SK-N-SH (cell line): ENCODE measurements around the gene C14orf180. TPM values are rescaled to one million over a fixed set of nuclear protein-coding genes. Genes with fewer than 3 reads are reported as not detected.

Experiments
- CTCF ChIA-PET: fragments of 300-600, 350-600 bp; formaldehyde crosslinking; extraction: SDS; loops from one replicate; lab custom pipeline; 2021; lab: Yijun Ruan, JAX
- POLR2A ChIA-PET: fragments of 350-600 bp; sonication (Branson Sonifier 250); formaldehyde crosslinking; extraction: SDS; loops from one replicate; lab custom pipeline; 2020; ENCODE audit warnings: antibody characterized with exemption, inconsistent platforms; lab: Yijun Ruan, JAX
- DNase-seq: peaks from one replicate; pipeline ENCODE4 v3.0.0; 2012
- H2AFZ ChIP-seq: fragments of 200-600 bp; sonication (generic); 2 replicates; pipeline ENCODE4 v1.8.1; 2016; ENCODE audit warnings: antibody characterized with exemption, mild to moderate bottlenecking, low read depth
- H3F3A ChIP-seq: fragments of 200-600 bp; sonication (generic); replicated peaks from 2 replicates; pipeline ENCODE3; 2016; ENCODE audit warnings: antibody characterized with exemption, mild to moderate bottlenecking; ENCODE audit not compliant: insufficient read depth
- H3K27ac ChIP-seq, 2 experiments: fragments of 200-500 bp in 1 of 2; fragments of 200-600 bp in 1 of 2; sonication (Bioruptor generic) in 1 of 2; sonication (generic), shearing (Covaris generic) in 1 of 2; 2 replicates each; pipeline versions ENCODE4 v1.5.1 to v1.6.1; 2014 to 2016; ENCODE audit warnings: low read depth in 2 of 2, inconsistent platforms in 1 of 2, low read length in 1 of 2, mild to moderate bottlenecking in 1 of 2, mixed read lengths in 1 of 2
- H3K27me3 ChIP-seq: fragments of 200-600 bp; sonication (generic), shearing (Covaris generic); 2 replicates; pipeline ENCODE4 v1.6.1; 2016; ENCODE audit warnings: mixed run types; ENCODE audit not compliant: insufficient read depth
- H3K36me3 ChIP-seq, 2 experiments: fragments of 200-500 bp in 1 of 2; fragments of 200-600 bp in 1 of 2; sonication (Bioruptor generic) in 1 of 2; sonication (generic) in 1 of 2; replicated peaks in 1 of 2; 2 replicates each; pipeline versions ENCODE3 to v1.5.1; 2014 to 2016; ENCODE audit warnings: low read length in 1 of 2, mild to moderate bottlenecking in 1 of 2; ENCODE audit not compliant: insufficient read depth in 2 of 2, control insufficient read depth in 1 of 2
- H3K4me1 ChIP-seq, 2 experiments: fragments of 200-500 bp in 1 of 2; fragments of 200-600 bp in 1 of 2; sonication (Bioruptor generic) in 1 of 2; sonication (generic), shearing (Covaris generic) in 1 of 2; 2 replicates each; pipeline versions ENCODE4 v1.5.1 to v1.6.1; 2014 to 2016; ENCODE audit warnings: low read depth in 1 of 2, low read length in 1 of 2, mixed run types in 1 of 2; ENCODE audit not compliant: insufficient read depth in 2 of 2, control insufficient read depth in 1 of 2
- H3K4me2 ChIP-seq: fragments of 200-600 bp; sonication (generic), shearing (Covaris generic); 2 replicates; pipeline ENCODE4 v1.6.1; 2017; ENCODE audit warnings: mixed run types
- H3K4me3 ChIP-seq, 2 experiments: fragments of 200-500 bp in 1 of 2; fragments of 200-600 bp in 1 of 2; sonication (Bioruptor generic) in 1 of 2; sonication (generic), shearing (Covaris generic) in 1 of 2; 2 replicates each; pipeline versions ENCODE4 v1.5.1 to v1.8.1; 2014 to 2016; ENCODE audit warnings: low read depth in 2 of 2, inconsistent platforms in 1 of 2, low read length in 1 of 2, mild to moderate bottlenecking in 1 of 2, mixed read lengths in 1 of 2, moderate library complexity in 1 of 2
- H3K79me2 ChIP-seq: fragments of 200-600 bp; sonication (generic); 2 replicates; pipeline ENCODE4 v1.8.1; 2017; ENCODE audit warnings: mild to moderate bottlenecking; ENCODE audit not compliant: insufficient read depth
- H3K9ac ChIP-seq: fragments of 200-600 bp; sonication (generic); 2 replicates; pipeline ENCODE4 v1.6.1; 2017; ENCODE audit warnings: mixed run types
- H3K9me2 ChIP-seq: fragments of 200-600 bp; sonication (generic); 2 replicates; pipeline ENCODE4 v1.6.1; 2017; ENCODE audit warnings: mixed run types
- H3K9me3 ChIP-seq: fragments of 200-600 bp; sonication (generic); 2 replicates; pipeline ENCODE4 v1.6.1; 2017; ENCODE audit warnings: mixed run types, mild to moderate bottlenecking, moderate library complexity
- H4K20me1 ChIP-seq: fragments of 200-600 bp; sonication (generic); 2 replicates; pipeline ENCODE4 v1.6.1; 2017; ENCODE audit warnings: mild to moderate bottlenecking, mixed run types; ENCODE audit not compliant: insufficient read depth
- CTCF ChIP-seq: fragments of 200-600 bp; sonication (generic); IDR thresholded peaks from 2 replicates; pipeline ENCODE4 v1.6.1; 2017; ENCODE audit warnings: antibody characterized with exemption, mild to moderate bottlenecking, moderate library complexity
- ELF1 ChIP-seq: IDR thresholded peaks from 2 replicates; pipeline ENCODE4 v1.4.0; 2012
- EP300 ChIP-seq, 2 experiments: IDR thresholded peaks; 2 replicates each; pipeline versions ENCODE4 v1.4.0 to v1.6.1; 2012; ENCODE audit warnings: borderline replicate concordance in 1 of 2, low read depth in 1 of 2, low read length in 1 of 2
- FOSL2 ChIP-seq: IDR thresholded peaks from 2 replicates; pipeline ENCODE4 v1.4.0; 2012; ENCODE audit warnings: low read depth, mild to moderate bottlenecking, moderate library complexity, borderline replicate concordance
- FOXJ3 ChIP-seq: sonication (generic); formaldehyde crosslinking; IDR thresholded peaks from 2 replicates; pipeline ENCODE4 v1.5.1; 2020; ENCODE audit warnings: mild to moderate bottlenecking, missing genetic modification reagents
- FOXM1 ChIP-seq: IDR thresholded peaks from 2 replicates; pipeline ENCODE4 v1.4.0; 2012; ENCODE audit warnings: low read depth, mild to moderate bottlenecking
- GABPA ChIP-seq: IDR thresholded peaks from 2 replicates; pipeline ENCODE4 v1.4.0; 2012; ENCODE audit warnings: low read depth, mild to moderate bottlenecking
- IRF3 ChIP-seq: fragments of 150-350 bp; IDR thresholded peaks from 2 replicates; pipeline ENCODE4 v1.6.1; 2016; ENCODE audit warnings: mild to moderate bottlenecking, low read depth, low read length
- MXI1 ChIP-seq: IDR thresholded peaks from 2 replicates; pipeline ENCODE4 v1.6.1; 2012; ENCODE audit warnings: mild to moderate bottlenecking, low read depth, low read length, improper control_type of control experiment
- POLR2AphosphoS5 ChIP-seq: IDR thresholded peaks from 2 replicates; pipeline ENCODE4 v1.6.1; 2012; ENCODE audit warnings: low read depth, low read length
- RCOR1 ChIP-seq: fragments of 150-350 bp; IDR thresholded peaks from 2 replicates; pipeline ENCODE4 v1.6.1; 2017; ENCODE audit warnings: antibody characterized with exemption, low read length
- RXRA ChIP-seq: IDR thresholded peaks from 2 replicates; pipeline ENCODE4 v1.4.0; 2012; ENCODE audit warnings: low read depth, mild to moderate bottlenecking, borderline replicate concordance
- SIN3A ChIP-seq: IDR thresholded peaks from 2 replicates; pipeline ENCODE4 v1.6.1; 2012; ENCODE audit warnings: low read depth, mild to moderate bottlenecking, low read length, moderate library complexity, borderline replicate concordance
- SMC3 ChIP-seq: IDR thresholded peaks from 2 replicates; pipeline ENCODE4 v1.6.1; 2012; ENCODE audit warnings: low read depth, low read length, improper control_type of control experiment
- TAF1 ChIP-seq: IDR thresholded peaks from 2 replicates; pipeline ENCODE4 v1.6.1; 2012; ENCODE audit warnings: low read depth, mild to moderate bottlenecking, low read length, moderate library complexity, borderline replicate concordance
- TCF12 ChIP-seq: IDR thresholded peaks from 2 replicates; pipeline ENCODE4 v1.4.0; 2012
- TEAD4 ChIP-seq: IDR thresholded peaks from 2 replicates; pipeline ENCODE4 v1.4.0; 2012; ENCODE audit warnings: mild to moderate bottlenecking, borderline replicate concordance; ENCODE audit not compliant: insufficient read depth
- USF2 ChIP-seq: fragments of 150-350 bp; IDR thresholded peaks from 2 replicates; pipeline ENCODE4 v1.6.1; 2017; ENCODE audit warnings: antibody characterized with exemption, low read length, low read depth, borderline replicate concordance
- YY1 ChIP-seq: IDR thresholded peaks from 2 replicates; pipeline ENCODE4 v1.4.0; 2012; ENCODE audit warnings: low read depth, mild to moderate bottlenecking
- WGBS: methylation state at CpG from one replicate; pipeline ENCODE4 v1.1.6; 2017; ENCODE audit warnings: low lambda C conversion rate; 5-methylcytosine and 5-hydroxymethylcytosine counted together
- polyA plus RNA-seq, 3 experiments: library from polyadenylated mRNA; depleted of rRNA; stranded (reverse); fragments of >200 nt; gene quantifications; 2 replicates each; pipeline ENCODE4 v1.2.3, GENCODE V29; 2012
- TF ChIP-seq, protein P1 (sequence below): IDR thresholded peaks from 2 replicates; pipeline ENCODE4 v1.4.0; 2012; ENCODE audit warnings: low read depth

C14orf180 gene
- polyA plus RNA-seq, 1 of the 3 experiments (the other 2 are of a cell fraction), result not detected

GRCh38 chr14:104609666-104610065 lies 30.1 kb downstream of the C14orf180 start:
- H3K9me3 ChIP-seq, result no peaks in the 10 kb centered on the region
- no peak overlapping the region for H2AFZ ChIP-seq
- no peaks in the 10 kb centered on the region for H4K20me1 ChIP-seq
- ChIA-PET CTCF (no interaction called here), POLR2A (no interaction called here)
- H3K4me1 ChIP-seq, result peaks cover 0 to 4% of the 10 kb centered on the region in 2 experiments; a peak in 1 of 4 replicates
- no peaks in the 10 kb centered on the region for H3K9me2 ChIP-seq
- TF ChIP-seq TCF12 (no peak), CTCF (no peak), USF2 (no peak), TEAD4 (no peak), FOSL2 (no peak), FOXM1 (no peak), RCOR1 (no peak), SIN3A (no peak), MXI1 (no peak)
- TF ChIP-seq, protein P1, sequence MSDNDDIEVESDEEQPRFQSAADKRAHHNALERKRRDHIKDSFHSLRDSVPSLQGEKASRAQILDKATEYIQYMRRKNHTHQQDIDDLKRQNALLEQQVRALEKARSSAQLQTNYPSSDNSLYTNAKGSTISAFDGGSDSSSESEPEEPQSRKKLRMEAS, result no peak
- no peak overlapping the region for H3K9ac ChIP-seq
- H3K4me2 ChIP-seq, result no peak overlapping the region
- no peak overlapping the region for H3K4me3 ChIP-seq
- DNase-seq, result no peak
- no peaks in the 10 kb centered on the region for H3F3A ChIP-seq
- no peaks in the 10 kb centered on the region for H3K27me3 ChIP-seq
- no peaks in the 10 kb centered on the region for H3K79me2 ChIP-seq
- 27% methylated on average over 7 of the region's 7 CpGs for WGBS
- H3K27ac ChIP-seq, result no peak overlapping the region
- no peaks in the 10 kb centered on the region for H3K36me3 ChIP-seq

GRCh38 chr14:104610749-104611310 lies 31.3 kb downstream of the C14orf180 start:
- H3K79me2 ChIP-seq, result no peaks in the 10 kb centered on the region
- CTCF ChIA-PET, result interaction anchor here (1.0 to 1.4 kb wide), 3 partner anchors 9 to 29 kb away, joined by 3 read pairs; no protein-coding TSS in a partner anchor
- H3K4me1 ChIP-seq, result no peaks in the 10 kb centered on the region; a peak in 1 of 4 replicates
- no peak for DNase-seq
- no peaks in the 10 kb centered on the region for H3K27me3 ChIP-seq
- POLR2A ChIA-PET, result no interaction called here
- H3K9ac ChIP-seq, result no peak overlapping the region
- no peak overlapping the region for H3K4me3 ChIP-seq
- H3K9me3 ChIP-seq, result no peaks in the 10 kb centered on the region
- no peaks in the 10 kb centered on the region for H3K36me3 ChIP-seq
- H3K27ac ChIP-seq, result no peak overlapping the region
- H3K9me2 ChIP-seq, result no peaks in the 10 kb centered on the region
- no peaks in the 10 kb centered on the region for H4K20me1 ChIP-seq
- no peak overlapping the region for H2AFZ ChIP-seq
- 0% methylated on average over 3 of the region's 4 CpGs for WGBS
- no peak for TF ChIP-seq SMC3
- TF ChIP-seq ELF1, result no peak
- TF ChIP-seq RXRA, result no peak
- no peak for TF ChIP-seq TAF1
- TF ChIP-seq EP300 (IDR thresholded peaks at IDR 0.05; ENCODE audit: borderline replicate concordance in 1 of 2, low read depth in 1 of 2, low read length in 1 of 2), result no peak
- no peak for TF ChIP-seq IRF3
- TF ChIP-seq YY1, result no peak
- TF ChIP-seq POLR2AphosphoS5, result no peak
- no peak for TF ChIP-seq GABPA
- TF ChIP-seq FOXJ3 (CRISPR knock-in tag), result no peak
- TF ChIP-seq TCF12, result no peak
- H3F3A ChIP-seq, result no peaks in the 10 kb centered on the region
- H3K4me2 ChIP-seq, result no peak overlapping the region
